Measurements from ENCODE around the gene CFI. TPM values are rescaled to one million over a fixed set of nuclear protein-coding genes. Genes with fewer than 3 reads are reported as not detected.

The CFI gene
- not detected in 2 replicates for total RNA-seq (2014; rRNA removed; shearing (Covaris generic); ENCODE audit: low replicate concordance)

GRCh38 chr4:109801895-109802319, at the start of gene CFI:
TSS of gene CFI (minus strand) at chr4:109801999. CDS start at chr4:109801971, 28 bp downstream.
- Histone ChIP-seq H3K27me3 (no peaks in the 10 kb centered on the region), H3K4me3 (no peak within 1 kb of the TSS), H3K36me3 (no peaks in the 10 kb centered on the region), H3K9me3 (no peaks in the 10 kb centered on the region)
- DNase-seq = no peak

GRCh38 chr4:109850601-109851000, 48.8 kb upstream of the CFI start:
- Histone ChIP-seq H3K27me3 (no peaks in the 10 kb centered on the region), H3K9me3 (no peaks in the 10 kb centered on the region), H3K36me3 (no peaks in the 10 kb centered on the region), H3K4me3 (no peak overlapping the region)
- no peak for DNase-seq

GRCh38 chr4:109848501-109848900, 46.7 kb upstream of the CFI start:
- DNase-seq = no peak
- Histone ChIP-seq H3K36me3 (no peaks in the 10 kb centered on the region), H3K27me3 (no peaks in the 10 kb centered on the region), H3K4me3 (no peak overlapping the region), H3K9me3 (no peaks in the 10 kb centered on the region)

GRCh38 chr4:109847896-109848442, 46.2 kb upstream of the CFI start, which contains the start of gene LRIT3:
TSS of gene LRIT3 (plus strand) at chr4:109848107. CDS start at chr4:109848202, 95 bp downstream.
- Histone ChIP-seq H3K9me3 (no peaks in the 10 kb centered on the region), H3K27me3 (no peaks in the 10 kb centered on the region), H3K36me3 (no peaks in the 10 kb centered on the region)

GRCh38 chr4:109846395-109847098, 44.7 kb upstream of the CFI start:
- Histone ChIP-seq H3K4me3 (no peak overlapping the region), H3K9me3 (no peaks in the 10 kb centered on the region), H3K36me3 (no peaks in the 10 kb centered on the region), H3K27me3 (no peaks in the 10 kb centered on the region)
- DNase-seq = no peak

More at GRCh38 chr4:109847896-109848442, 46.2 kb upstream of the CFI start, which contains the start of gene LRIT3:
- DNase-seq = no peak
- no peak within 1 kb of the TSS for H3K4me3 ChIP-seq

- Histone ChIP-seq H3K36me3 (no peaks in the 10 kb centered on the region), H3K9me3 (no peaks in the 10 kb centered on the region), H3K4me3 (no peak overlapping the region), H3K27me3 (no peaks in the 10 kb centered on the region)
- no peak for DNase-seq
Measured at GRCh38 chr4:109836985-109837384, 35.2 kb upstream of the CFI start.

GRCh38 chr4:109833756-109834155, 32.0 kb upstream of the CFI start:
- DNase-seq = no peak
- Histone ChIP-seq H3K27me3 (no peaks in the 10 kb centered on the region), H3K36me3 (no peaks in the 10 kb centered on the region), H3K9me3 (no peaks in the 10 kb centered on the region), H3K4me3 (no peak overlapping the region)

GRCh38 chr4:109827672-109828071, 25.9 kb upstream of the CFI start, which contains the start of gene RRH:
TSS of gene RRH (plus strand) at chr4:109827972. CDS start at chr4:109828028, 56 bp downstream.
- no peak for DNase-seq
- Histone ChIP-seq H3K9me3 (no peaks in the 10 kb centered on the region), H3K4me3 (no peak within 1 kb of the TSS), H3K27me3 (no peaks in the 10 kb centered on the region), H3K36me3 (peaks cover 22% of the 10 kb centered on the region)

GRCh38 chr4:109826719-109827118, 24.9 kb upstream of the CFI start:
- Histone ChIP-seq H3K4me3 (no peak overlapping the region), H3K36me3 (peaks cover 22% of the 10 kb centered on the region), H3K9me3 (no peaks in the 10 kb centered on the region), H3K27me3 (no peaks in the 10 kb centered on the region)
- no peak for DNase-seq

GRCh38 chr4:109821185-109821584, 19.4 kb upstream of the CFI start:
- no peak overlapping the region for H3K4me3 ChIP-seq
- no peaks in the 10 kb centered on the region for H3K9me3 ChIP-seq
- no peak for DNase-seq
- H3K27me3 ChIP-seq = no peaks in the 10 kb centered on the region
- peaks cover 41% of the 10 kb centered on the region for H3K36me3 ChIP-seq

- peaks cover 41% of the 10 kb centered on the region for H3K36me3 ChIP-seq
- no peak overlapping the region for H3K4me3 ChIP-seq
- H3K27me3 ChIP-seq = no peaks in the 10 kb centered on the region
- H3K9me3 ChIP-seq = no peaks in the 10 kb centered on the region
- peak; percentile 6 for DNase-seq
Measured at GRCh38 chr4:109820563-109820962, 18.8 kb upstream of the CFI start.

- H3K36me3 ChIP-seq = peaks cover 25% of the 10 kb centered on the region
- H3K4me3 ChIP-seq = no peak overlapping the region
- no peak for DNase-seq
- no peaks in the 10 kb centered on the region for H3K27me3 ChIP-seq
- H3K9me3 ChIP-seq = no peaks in the 10 kb centered on the region
Measured at GRCh38 chr4:109818268-109818667, 16.5 kb upstream of the CFI start.

GRCh38 chr4:109816894-109817293, 15.1 kb upstream of the CFI start:
- no peaks in the 10 kb centered on the region for H3K9me3 ChIP-seq
- no peak for DNase-seq
- peak overlapping the region; percentile 80 for H3K4me3 ChIP-seq
- no peaks in the 10 kb centered on the region for H3K27me3 ChIP-seq
- H3K36me3 ChIP-seq = peaks cover 25% of the 10 kb centered on the region

- Histone ChIP-seq H3K27me3 (no peaks in the 10 kb centered on the region), H3K36me3 (peaks cover 25% of the 10 kb centered on the region), H3K4me3 (peak overlapping the region; percentile 80), H3K9me3 (no peaks in the 10 kb centered on the region)
- DNase-seq = peak; percentile 8
Measured at GRCh38 chr4:109816082-109816442, 14.3 kb upstream of the CFI start.

GRCh38 chr4:109815151-109816081, 13.6 kb upstream of the CFI start, which contains the start of gene GAR1:
TSS of gene GAR1 (plus strand) at chr4:109815762. CDS start at chr4:109816165, 403 bp downstream.
- DNase-seq = peak; percentile 88
- Histone ChIP-seq H3K9me3 (no peaks in the 10 kb centered on the region), H3K27me3 (no peaks in the 10 kb centered on the region), H3K36me3 (peaks cover 25% of the 10 kb centered on the region), H3K4me3 (peak within 1 kb of the TSS; percentile 80)

GRCh38 chr4:109811707-109812106, 9.9 kb upstream of the CFI start:
- Histone ChIP-seq H3K27me3 (no peaks in the 10 kb centered on the region), H3K9me3 (no peaks in the 10 kb centered on the region), H3K36me3 (no peaks in the 10 kb centered on the region), H3K4me3 (no peak overlapping the region)
- no peak for DNase-seq
